H9 (cell line): ENCODE data around the gene MAGI3. TPM values are rescaled to one million over a fixed set of nuclear protein-coding genes. Genes with fewer than 3 reads are reported as not detected.

Experiments used
- DNase-seq: peaks from one replicate; pipeline ENCODE4 v3.0.0-alpha.2; 2017
- H2AFZ ChIP-seq: one replicate; pipeline ENCODE4 v1.6.1; 2013; ENCODE audit warnings: mild to moderate bottlenecking, low read length, control low read depth, moderate library complexity
- H2AK5ac ChIP-seq: 2 replicates; pipeline ENCODE4 v1.6.1; 2013; ENCODE audit warnings: low read length, control low read depth, mixed read lengths; ENCODE audit not compliant: insufficient read length
- H2BK120ac ChIP-seq: one replicate; pipeline ENCODE4 v1.6.1; 2013; ENCODE audit warnings: low read depth, mild to moderate bottlenecking, low read length, control low read depth, inconsistent platforms; ENCODE audit not compliant: poor library complexity, severe bottlenecking
- H2BK12ac ChIP-seq: 2 replicates; pipeline ENCODE4 v1.6.1; 2013; ENCODE audit warnings: low read length, control low read depth, mixed read lengths, low read depth; ENCODE audit not compliant: insufficient read length
- H2BK15ac ChIP-seq: 2 replicates; pipeline ENCODE4 v1.6.1; 2013; ENCODE audit warnings: low read depth, low read length, control low read depth
- H2BK20ac ChIP-seq: one replicate; pipeline ENCODE4 v1.6.1; 2013; ENCODE audit warnings: low read depth, mild to moderate bottlenecking, low read length, control low read depth, inconsistent platforms; ENCODE audit not compliant: poor library complexity, severe bottlenecking
- H2BK5ac ChIP-seq: 2 replicates; pipeline ENCODE4 v1.6.1; 2013; ENCODE audit warnings: low read length, control low read depth, mixed read lengths; ENCODE audit not compliant: insufficient read length
- H3K14ac ChIP-seq: 2 replicates; pipeline ENCODE4 v1.6.1; 2013; ENCODE audit warnings: low read length, control low read depth; ENCODE audit not compliant: insufficient read depth
- H3K18ac ChIP-seq: 2 replicates; pipeline ENCODE4 v1.6.1; 2013; ENCODE audit warnings: low read depth, mild to moderate bottlenecking, mixed read lengths, low read length, control low read depth; ENCODE audit not compliant: insufficient read length
- H3K23ac ChIP-seq: 2 replicates; pipeline ENCODE4 v1.6.1; 2013; ENCODE audit warnings: low read length, control low read depth, mixed read lengths, low read depth; ENCODE audit not compliant: insufficient read length
- H3K23me2 ChIP-seq: 2 replicates; pipeline ENCODE4 v1.6.1; 2013; ENCODE audit warnings: low read depth, mild to moderate bottlenecking, mixed read lengths, low read length, control low read depth; ENCODE audit not compliant: insufficient read length, poor library complexity, severe bottlenecking
- H3K27ac ChIP-seq: 2 replicates; pipeline ENCODE4 v1.5.1; 2013; ENCODE audit warnings: low read length, control low read depth, mixed read lengths, low read depth; ENCODE audit not compliant: insufficient read length
- H3K27me3 ChIP-seq: 2 replicates; pipeline ENCODE4 v1.6.1; 2013; ENCODE audit warnings: low read length, control low read depth, inconsistent platforms; ENCODE audit not compliant: insufficient read depth
- H3K4ac ChIP-seq: 2 replicates; pipeline ENCODE4 v1.6.1; 2013; ENCODE audit warnings: low read depth, mild to moderate bottlenecking, control low read depth, inconsistent platforms, low read length, moderate library complexity
- H3K4me1 ChIP-seq: 2 replicates; pipeline ENCODE4 v1.6.1; 2013; ENCODE audit warnings: low read length, control low read depth, inconsistent platforms; ENCODE audit not compliant: insufficient read depth
- H3K4me2 ChIP-seq: 2 replicates; pipeline ENCODE4 v1.6.1; 2013; ENCODE audit warnings: low read length, control low read depth, mixed read lengths; ENCODE audit not compliant: insufficient read length, insufficient read depth
- H3K56ac ChIP-seq: 2 replicates; pipeline ENCODE4 v1.6.1; 2013; ENCODE audit warnings: low read depth, mild to moderate bottlenecking, mixed read lengths, low read length, control low read depth; ENCODE audit not compliant: insufficient read length
- H3K79me1 ChIP-seq: 2 replicates; pipeline ENCODE4 v1.6.1; 2013; ENCODE audit warnings: low read depth, mild to moderate bottlenecking, moderate library complexity, low read length, control low read depth, inconsistent platforms; ENCODE audit not compliant: insufficient read depth, poor library complexity, severe bottlenecking
- H3K79me2 ChIP-seq: 2 replicates; pipeline ENCODE4 v1.6.1; 2013; ENCODE audit warnings: low read length, control low read depth, inconsistent platforms; ENCODE audit not compliant: insufficient read depth
- H3K9ac ChIP-seq: 2 replicates; pipeline ENCODE4 v1.6.1; 2013; ENCODE audit warnings: low read length, control low read depth, mixed read lengths; ENCODE audit not compliant: insufficient read length; ENCODE audit errors: extremely low read depth
- H3K9me3 ChIP-seq: one replicate; pipeline ENCODE4 v1.6.1; 2013; ENCODE audit warnings: low read depth, low read length, inconsistent platforms; ENCODE audit not compliant: control insufficient read depth
- H3T11ph ChIP-seq: one replicate; pipeline ENCODE4 v1.6.1; 2013; ENCODE audit warnings: mild to moderate bottlenecking, low read length, control low read depth, inconsistent platforms
- H4K20me1 ChIP-seq: one replicate; pipeline ENCODE4 v1.6.1; 2013; ENCODE audit not compliant: control insufficient read depth, insufficient read length, insufficient read depth
- H4K5ac ChIP-seq: 2 replicates; pipeline ENCODE4 v1.6.1; 2013; ENCODE audit warnings: low read depth, mild to moderate bottlenecking, mixed read lengths, low read length, control low read depth; ENCODE audit not compliant: insufficient read length
- H4K8ac ChIP-seq: replicated peaks from 2 replicates; pipeline ENCODE4 v1.6.1; 2013; ENCODE audit warnings: low read length, control low read depth, mixed read lengths, low read depth; ENCODE audit not compliant: insufficient read length
- H4K91ac ChIP-seq: 2 replicates; pipeline ENCODE4 v1.6.1; 2013; ENCODE audit warnings: low read depth, mild to moderate bottlenecking, moderate library complexity, mixed read lengths, low read length, control low read depth; ENCODE audit not compliant: insufficient read length
- H3K27ac Mint-ChIP-seq, 3 experiments: 2 replicates in 2 of 3; 3 replicates in 1 of 3; pipeline ENCODE4 v1.8.0; 2020 to 2021; ENCODE audit warnings: mixed read lengths in 3 of 3, mild to moderate bottlenecking in 1 of 3, moderate library complexity in 1 of 3
- H3K27me3 Mint-ChIP-seq: 2 replicates; pipeline ENCODE4 v1.8.0; 2021; ENCODE audit warnings: low read depth, mild to moderate bottlenecking, moderate library complexity, mixed read lengths
- H3K36me3 Mint-ChIP-seq, 3 experiments: 2 replicates in 2 of 3; 3 replicates in 1 of 3; pipeline ENCODE4 v1.8.0; 2020 to 2021; ENCODE audit warnings: low read depth in 3 of 3, mixed read lengths in 3 of 3; ENCODE audit not compliant: insufficient read depth in 1 of 3
- H3K4me1 Mint-ChIP-seq, 2 experiments: 2 replicates each; pipeline ENCODE4 v1.8.0; 2020; ENCODE audit warnings: mixed read lengths in 2 of 2
- H3K4me3 Mint-ChIP-seq, 2 experiments: 2 replicates in 1 of 2; 3 replicates in 1 of 2; pipeline ENCODE4 v1.8.0; 2020 to 2021; ENCODE audit warnings: mild to moderate bottlenecking in 2 of 2, mixed read lengths in 2 of 2, moderate library complexity in 1 of 2
- H3K9me3 Mint-ChIP-seq, 2 experiments: 2 replicates in 1 of 2; 3 replicates in 1 of 2; pipeline ENCODE4 v1.8.0; 2020; ENCODE audit warnings: mild to moderate bottlenecking in 2 of 2, mixed read lengths in 2 of 2, moderate library complexity in 1 of 2
- CTCF ChIP-seq: fragments of 200-600 bp; sonication (generic); conservative IDR thresholded peaks from 3 replicates; pipeline ENCODE4 v1.8.0; 2021; ENCODE audit warnings: antibody characterized with exemption, mild to moderate bottlenecking
- total RNA-seq: library from RNA; stranded (reverse); gene quantifications from 2 replicates; pipeline ENCODE4 v1.2.1, GENCODE V29; 2021

Gene MAGI3
- total RNA-seq, 1 experiment from 2014 or later: 8.2 TPM

- no peaks in the 10 kb centered on the region for H3K9me3 Mint-ChIP-seq
- H4K8ac ChIP-seq: no peak overlapping the region
- H2BK5ac ChIP-seq: no peak overlapping the region
- no peaks in the 10 kb centered on the region for H3K23me2 ChIP-seq
- no peak overlapping the region for H3K56ac ChIP-seq
- H3K79me1 ChIP-seq: no peaks in the 10 kb centered on the region
- H3K9me3 ChIP-seq: no peaks in the 10 kb centered on the region
- H2BK120ac ChIP-seq: no peak overlapping the region
- no peak overlapping the region for H2BK20ac ChIP-seq
- no peak overlapping the region for H2AFZ ChIP-seq
- no peak overlapping the region for H2BK12ac ChIP-seq
- H4K20me1 ChIP-seq: no peaks in the 10 kb centered on the region
- no peak overlapping the region for H2AK5ac ChIP-seq
- DNase-seq: no peak
- no peak overlapping the region; a peak in 1 of 7 replicates for H3K27ac Mint-ChIP-seq
- no peak overlapping the region for H3K4ac ChIP-seq
- H3K27me3 ChIP-seq: no peaks in the 10 kb centered on the region
- H3K4me1 ChIP-seq: no peaks in the 10 kb centered on the region
- H3K18ac ChIP-seq: no peak overlapping the region
- no peak overlapping the region for H3K9ac ChIP-seq
- H3K4me1 Mint-ChIP-seq: peaks cover 0 to 2% of the 10 kb centered on the region in 2 experiments; a peak in 2 of 4 replicates
- no peak overlapping the region for H4K91ac ChIP-seq
- no peak overlapping the region for H2BK15ac ChIP-seq
- no peak overlapping the region for H3K27ac ChIP-seq
- no peak overlapping the region for H3K23ac ChIP-seq
- no peak overlapping the region for H3T11ph ChIP-seq
- H3K4me3 Mint-ChIP-seq: no peak overlapping the region
- H3K36me3 Mint-ChIP-seq: no peaks in the 10 kb centered on the region
- H3K14ac ChIP-seq: no peak overlapping the region
- no peak overlapping the region for H3K4me2 ChIP-seq
- H3K27me3 Mint-ChIP-seq: no peaks in the 10 kb centered on the region
- no peak overlapping the region for H4K5ac ChIP-seq
- no peak for TF ChIP-seq CTCF
- H3K79me2 ChIP-seq: no peaks in the 10 kb centered on the region
Measured at GRCh38 chr1:113433184-113433583, 42.9 kb downstream of the MAGI3 start.
